ENCODE measurements around the gene PRKACB. TPM values are rescaled to one million over a fixed set of nuclear protein-coding genes. Genes with fewer than 3 reads are reported as not detected.
"Not testable (repeated sequence)": the region's sequence is repeated elsewhere in the genome, so short reads cannot be mapped to it uniquely, and the experiment has no call there.

PRKACB gene
- polyA plus RNA-seq, 4 donors = 43.9 to 59.4 (median 52.9) TPM

GRCh38 chr1:84264961-84265360 is 120.9 kb downstream of the PRKACB start:
- peak in 1 of 4 donors; percentile 11 for DNase-seq (ENCODE audit: low read depth in 4 of 4, low spot score in 2 of 4)

- DNase-seq (ENCODE audit: low read depth in 4 of 4, low spot score in 2 of 4) = no peak
These were observed 121.8 kb downstream of the PRKACB start for GRCh38 chr1:84265867-84266266.

GRCh38 chr1:84266748-84267147 is 122.7 kb downstream of the PRKACB start:
- no peak for DNase-seq (ENCODE audit: low read depth in 4 of 4, low spot score in 2 of 4)

GRCh38 chr1:84267476-84267875 is 123.4 kb downstream of the PRKACB start:
- DNase-seq (ENCODE audit: low read depth in 4 of 4, low spot score in 2 of 4) = no peak

GRCh38 chr1:84268346-84268745 is 124.3 kb downstream of the PRKACB start:
- no peak for DNase-seq (ENCODE audit: low read depth in 4 of 4, low spot score in 2 of 4)

- DNase-seq (ENCODE audit: low read depth in 4 of 4, low spot score in 2 of 4) = no peak
These were observed 125.2 kb downstream of the PRKACB start for GRCh38 chr1:84269306-84269705.

GRCh38 chr1:84271441-84272151 is 127.5 kb downstream of the PRKACB start:
- DNase-seq (ENCODE audit: low read depth in 4 of 4, low spot score in 2 of 4) = peak; percentile 18 to 70 (median 50)

GRCh38 chr1:84272401-84272800 is 128.3 kb downstream of the PRKACB start:
- no peak for DNase-seq (ENCODE audit: low read depth in 4 of 4, low spot score in 2 of 4)

- DNase-seq (ENCODE audit: low read depth in 4 of 4, low spot score in 2 of 4) = no peak
These were observed 133.4 kb downstream of the PRKACB start for GRCh38 chr1:84277343-84278059.

- DNase-seq (ENCODE audit: low read depth in 4 of 4, low spot score in 2 of 4) = no peak
These were observed 134.8 kb downstream of the PRKACB start for GRCh38 chr1:84278905-84279304.

- DNase-seq (ENCODE audit: low read depth in 4 of 4, low spot score in 2 of 4) = no peak
These were observed 136.8 kb downstream of the PRKACB start for GRCh38 chr1:84280912-84281311.

GRCh38 chr1:84282780-84283333 is 138.8 kb downstream of the PRKACB start:
- no peak for DNase-seq (ENCODE audit: low read depth in 4 of 4, low spot score in 2 of 4)

- no peak for DNase-seq (ENCODE audit: low read depth in 4 of 4, low spot score in 2 of 4)
These were observed 139.3 kb downstream of the PRKACB start for GRCh38 chr1:84283381-84283780.

GRCh38 chr1:84286071-84286470 is 142.0 kb downstream of the PRKACB start:
- DNase-seq (ENCODE audit: low read depth in 4 of 4, low spot score in 2 of 4) = no peak

GRCh38 chr1:84287389-84287788 is 143.3 kb downstream of the PRKACB start:
- not testable (repeated sequence) for DNase-seq (ENCODE audit: low read depth in 4 of 4, low spot score in 2 of 4)

Other genes starting within 250 kb of the PRKACB start
- gene TTLL7, start 145.1 kb upstream of the PRKACB start, polyA plus RNA-seq (ENCODE audit: insufficient read length in 4 of 4) = 1 to 10 TPM; 3.4 to 6.7 (median 5.3) TPM
- gene SAMD13, start 157.4 kb downstream of the PRKACB start, polyA plus RNA-seq (ENCODE audit: insufficient read length in 4 of 4) = 1 to 10 TPM; 5.3 to 6.6 (median 5.6) TPM